Cardiac ventricle fibroblast (primary cell): ENCODE results near the gene PLEKHB1. TPM values are rescaled to one million over a fixed set of nuclear protein-coding genes. Genes with fewer than 3 reads are reported as not detected.

ENCODE experiments used
- total RNA-seq: library from RNA; depleted of rRNA; stranded (reverse); fragments of >200 nt; gene quantifications from 2 replicates; pipeline ENCODE4 v1.2.3, GENCODE V29; 2015

The PLEKHB1 gene, protein sequence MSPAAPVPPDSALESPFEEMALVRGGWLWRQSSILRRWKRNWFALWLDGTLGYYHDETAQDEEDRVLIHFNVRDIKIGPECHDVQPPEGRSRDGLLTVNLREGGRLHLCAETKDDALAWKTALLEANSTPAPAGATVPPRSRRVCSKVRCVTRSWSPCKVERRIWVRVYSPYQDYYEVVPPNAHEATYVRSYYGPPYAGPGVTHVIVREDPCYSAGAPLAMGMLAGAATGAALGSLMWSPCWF
- total RNA-seq = 0.62 and 5.6 TPM in 2 replicates

DNA sequence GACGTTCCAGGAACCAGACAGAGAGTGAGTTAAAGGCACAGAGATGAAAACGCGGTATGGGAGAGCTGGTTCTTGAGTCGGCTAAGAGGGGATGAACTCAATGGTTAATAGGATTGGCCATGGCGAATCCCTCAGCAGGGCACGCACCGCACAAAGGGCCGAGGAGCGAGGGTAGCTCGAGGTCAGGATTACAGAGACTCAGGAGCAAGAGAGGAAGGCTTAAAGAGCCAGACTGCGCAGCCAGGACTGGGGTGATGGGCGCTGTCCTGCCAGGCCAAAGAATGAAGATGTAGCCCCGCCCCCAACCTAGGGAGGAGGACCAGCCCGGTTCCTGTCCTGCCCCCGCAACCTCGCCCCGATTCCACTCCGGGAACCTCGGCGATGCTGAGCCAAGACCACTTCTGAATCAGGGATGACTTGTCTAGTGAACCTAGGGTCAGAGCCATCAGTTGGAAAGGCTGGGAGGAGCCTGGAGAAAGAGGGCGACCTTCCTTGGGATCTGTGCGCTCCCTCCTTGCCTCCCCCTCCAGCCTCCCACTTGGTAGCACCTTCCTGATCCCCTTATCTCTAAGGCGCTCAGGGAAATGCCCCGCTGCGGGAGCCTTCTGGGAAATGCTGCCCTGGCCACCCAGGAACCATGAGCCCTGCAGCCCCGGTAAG, at the start of gene PLEKHB1:
Gene PLEKHB1 (plus strand): TSS at position 610 of the 660 bp plus-strand sequence. CDS start 28 bp downstream, at position 638.

DNA sequence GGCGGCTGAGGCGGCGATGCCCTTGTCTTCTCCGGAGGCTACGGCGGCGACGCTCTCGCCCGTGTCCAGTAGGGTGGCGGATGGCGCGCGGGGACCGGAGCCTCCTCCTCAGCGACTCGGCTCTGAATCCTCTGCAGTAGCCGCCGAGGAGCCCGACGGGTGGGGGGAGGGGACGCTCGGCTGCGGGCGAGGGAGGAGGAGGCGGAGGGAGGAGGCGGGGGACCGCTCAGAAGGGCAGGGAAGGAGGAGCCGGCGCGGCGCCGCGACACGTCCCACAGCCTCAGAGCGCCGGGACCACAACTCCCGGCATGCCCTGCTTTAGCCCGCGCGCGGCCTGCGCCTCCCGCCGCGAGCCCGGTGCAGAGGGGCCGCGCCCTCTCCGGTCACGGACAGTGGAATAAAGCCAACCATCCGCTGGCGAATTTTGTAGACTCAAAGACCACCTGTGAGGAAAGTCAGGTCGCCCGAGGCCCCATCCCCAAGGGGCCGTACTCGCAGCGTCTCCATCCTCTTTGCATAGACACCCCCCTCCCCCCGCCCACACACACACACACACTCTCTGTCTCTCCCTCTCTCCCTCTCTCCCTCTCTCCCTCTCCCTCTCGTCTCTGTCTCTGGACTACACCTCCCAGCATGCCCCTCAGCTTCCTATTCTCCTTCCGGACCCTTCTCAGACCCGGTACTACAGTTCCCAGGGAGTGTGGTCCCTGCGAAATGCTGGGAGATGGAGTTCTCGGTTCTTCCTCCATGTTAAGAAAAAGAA, 48.2 kb upstream of the PLEKHB1 start, which contains the start of gene FAM168A:
Gene FAM168A (minus strand): TSS at position 157 of the 763 bp plus-strand sequence. CDS start 129,638 bp downstream, outside the sequence.

Other genes with a start within 250 kb of the PLEKHB1 start
- 25.0 and 29.2 TPM in 2 replicates for gene FAM168A, start 48.5 kb upstream of the PLEKHB1 start, total RNA-seq
- gene RAB6A, start 114.5 kb downstream of the PLEKHB1 start, total RNA-seq = 109 and 115 TPM in 2 replicates
- 17.5 and 25.1 TPM in 2 replicates for gene MRPL48, start 141.3 kb downstream of the PLEKHB1 start, total RNA-seq
- gene COA4, start 230.3 kb downstream of the PLEKHB1 start, total RNA-seq = 58.5 and 64.4 TPM in 2 replicates
- 10.7 and 14.1 TPM in 2 replicates for gene PAAF1, start 230.4 kb downstream of the PLEKHB1 start, total RNA-seq